Measurements from ENCODE around the gene LHX4. TPM values are rescaled to one million over a fixed set of nuclear protein-coding genes. Genes with fewer than 3 reads are reported as not detected.

The LHX4 gene
- total and polyA plus RNA-seq, 4 donors, result under 0.01 to 0.19 (median 0.05) TPM

GRCh38 chr1:180187626-180188025 is 42.4 kb upstream of the LHX4 start:
- Histone ChIP-seq H3K4me1 (ENCODE audit: control insufficient read depth in 4 of 4, insufficient read depth in 4 of 4, low read length in 3 of 4) (no peaks in the 10 kb centered on the region), H3K4me3 (ENCODE audit: low read depth in 1 of 3, low read length in 3 of 3) (no peak overlapping the region), H3K36me3 (ENCODE audit: control insufficient read depth in 4 of 4, insufficient read depth in 3 of 4, low read depth in 1 of 4, low read length in 3 of 4) (peaks cover 0 to 6% (median 3%) of the 10 kb centered on the region in 4 donors), H3K27ac (ENCODE audit: low read depth in 1 of 2, low read length in 2 of 2) (no peak overlapping the region), H3K9ac (ENCODE audit: low read depth in 1 of 2, low read length in 2 of 2) (no peak overlapping the region), H3K9me3 (ENCODE audit: control insufficient read depth in 4 of 4, low read length in 3 of 4) (no peaks in the 10 kb centered on the region), H3K27me3 (ENCODE audit: control insufficient read depth in 4 of 4, insufficient read depth in 4 of 4, low read length in 3 of 4) (no peaks in the 10 kb centered on the region)
- 82% methylated on average over 5 of the region's 5 CpGs for WGBS
- no peak for DNase-seq (ENCODE audit: low spot score)
- TF ChIP-seq TAF1 (conservative IDR thresholded peaks at IDR 0.05) (no peak), MAX (IDR thresholded peaks at IDR 0.05) (no peak), FOXA2 (IDR thresholded peaks at IDR 0.05) (no peak), GABPA (IDR thresholded peaks at IDR 0.05 in 1 of 2, conservative IDR thresholded peaks at IDR 0.05 in 1 of 2) (no peak), FOXA1 (IDR thresholded peaks at IDR 0.05) (no peak), EGR1 (IDR thresholded peaks at IDR 0.05; ENCODE audit: low read depth in 2 of 2) (no peak), RAD21 (IDR thresholded peaks at IDR 0.05) (no peak), ATF3 (IDR thresholded peaks at IDR 0.05) (no peak), JUND (IDR thresholded peaks at IDR 0.05) (no peak), YY1 (IDR thresholded peaks at IDR 0.05) (no peak), NR2F2 (IDR thresholded peaks at IDR 0.05) (no peak), HNF4A (conservative IDR thresholded peaks at IDR 0.05) (no peak), RXRA (IDR thresholded peaks at IDR 0.05) (no peak), HNF4G (IDR thresholded peaks at IDR 0.05) (no peak)
- TF ChIP-seq, protein P1, sequence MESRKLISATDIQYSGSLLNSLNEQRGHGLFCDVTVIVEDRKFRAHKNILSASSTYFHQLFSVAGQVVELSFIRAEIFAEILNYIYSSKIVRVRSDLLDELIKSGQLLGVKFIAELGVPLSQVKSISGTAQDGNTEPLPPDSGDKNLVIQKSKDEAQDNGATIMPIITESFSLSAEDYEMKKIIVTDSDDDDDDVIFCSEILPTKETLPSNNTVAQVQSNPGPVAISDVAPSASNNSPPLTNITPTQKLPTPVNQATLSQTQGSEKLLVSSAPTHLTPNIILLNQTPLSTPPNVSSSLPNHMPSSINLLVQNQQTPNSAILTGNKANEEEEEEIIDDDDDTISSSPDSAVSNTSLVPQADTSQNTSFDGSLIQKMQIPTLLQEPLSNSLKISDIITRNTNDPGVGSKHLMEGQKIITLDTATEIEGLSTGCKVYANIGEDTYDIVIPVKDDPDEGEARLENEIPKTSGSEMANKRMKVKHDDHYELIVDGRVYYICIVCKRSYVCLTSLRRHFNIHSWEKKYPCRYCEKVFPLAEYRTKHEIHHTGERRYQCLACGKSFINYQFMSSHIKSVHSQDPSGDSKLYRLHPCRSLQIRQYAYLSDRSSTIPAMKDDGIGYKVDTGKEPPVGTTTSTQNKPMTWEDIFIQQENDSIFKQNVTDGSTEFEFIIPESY (IDR thresholded peaks at IDR 0.05), result no peak
- TF ChIP-seq, protein P2, sequence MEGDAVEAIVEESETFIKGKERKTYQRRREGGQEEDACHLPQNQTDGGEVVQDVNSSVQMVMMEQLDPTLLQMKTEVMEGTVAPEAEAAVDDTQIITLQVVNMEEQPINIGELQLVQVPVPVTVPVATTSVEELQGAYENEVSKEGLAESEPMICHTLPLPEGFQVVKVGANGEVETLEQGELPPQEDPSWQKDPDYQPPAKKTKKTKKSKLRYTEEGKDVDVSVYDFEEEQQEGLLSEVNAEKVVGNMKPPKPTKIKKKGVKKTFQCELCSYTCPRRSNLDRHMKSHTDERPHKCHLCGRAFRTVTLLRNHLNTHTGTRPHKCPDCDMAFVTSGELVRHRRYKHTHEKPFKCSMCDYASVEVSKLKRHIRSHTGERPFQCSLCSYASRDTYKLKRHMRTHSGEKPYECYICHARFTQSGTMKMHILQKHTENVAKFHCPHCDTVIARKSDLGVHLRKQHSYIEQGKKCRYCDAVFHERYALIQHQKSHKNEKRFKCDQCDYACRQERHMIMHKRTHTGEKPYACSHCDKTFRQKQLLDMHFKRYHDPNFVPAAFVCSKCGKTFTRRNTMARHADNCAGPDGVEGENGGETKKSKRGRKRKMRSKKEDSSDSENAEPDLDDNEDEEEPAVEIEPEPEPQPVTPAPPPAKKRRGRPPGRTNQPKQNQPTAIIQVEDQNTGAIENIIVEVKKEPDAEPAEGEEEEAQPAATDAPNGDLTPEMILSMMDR (IDR thresholded peaks at IDR 0.05; ENCODE audit: low read depth, low read length, missing input control), result no peak

- WGBS, result 31% methylated on average over 8 of the region's 8 CpGs
- H3K4me1 ChIP-seq (ENCODE audit: control insufficient read depth in 4 of 4, insufficient read depth in 4 of 4, low read length in 3 of 4), result no peaks in the 10 kb centered on the region
- peaks cover 0 to 6% (median 3%) of the 10 kb centered on the region in 4 donors for H3K36me3 ChIP-seq (ENCODE audit: control insufficient read depth in 4 of 4, insufficient read depth in 3 of 4, low read depth in 1 of 4, low read length in 3 of 4)
- no peaks in the 10 kb centered on the region for H3K27me3 ChIP-seq (ENCODE audit: control insufficient read depth in 4 of 4, insufficient read depth in 4 of 4, low read length in 3 of 4)
- H3K9me3 ChIP-seq (ENCODE audit: control insufficient read depth in 4 of 4, low read length in 3 of 4), result no peaks in the 10 kb centered on the region
- H3K4me3 ChIP-seq (ENCODE audit: low read depth in 1 of 3, low read length in 3 of 3), result no peak overlapping the region
- TF ChIP-seq FOXA2 (IDR thresholded peaks at IDR 0.05) (no peak), YY1 (IDR thresholded peaks at IDR 0.05) (no peak), GABPA (IDR thresholded peaks at IDR 0.05 in 1 of 2, conservative IDR thresholded peaks at IDR 0.05 in 1 of 2) (no peak), FOXA1 (IDR thresholded peaks at IDR 0.05) (no peak), RAD21 (IDR thresholded peaks at IDR 0.05) (peak; percentile 87 to 96), SP1 (IDR thresholded peaks at IDR 0.05) (no peak), ATF3 (IDR thresholded peaks at IDR 0.05) (no peak)
- TF ChIP-seq, protein P2 (IDR thresholded peaks at IDR 0.05; ENCODE audit: low read depth, low read length, missing input control), result peak; percentile 76
- TF ChIP-seq, protein P3, sequence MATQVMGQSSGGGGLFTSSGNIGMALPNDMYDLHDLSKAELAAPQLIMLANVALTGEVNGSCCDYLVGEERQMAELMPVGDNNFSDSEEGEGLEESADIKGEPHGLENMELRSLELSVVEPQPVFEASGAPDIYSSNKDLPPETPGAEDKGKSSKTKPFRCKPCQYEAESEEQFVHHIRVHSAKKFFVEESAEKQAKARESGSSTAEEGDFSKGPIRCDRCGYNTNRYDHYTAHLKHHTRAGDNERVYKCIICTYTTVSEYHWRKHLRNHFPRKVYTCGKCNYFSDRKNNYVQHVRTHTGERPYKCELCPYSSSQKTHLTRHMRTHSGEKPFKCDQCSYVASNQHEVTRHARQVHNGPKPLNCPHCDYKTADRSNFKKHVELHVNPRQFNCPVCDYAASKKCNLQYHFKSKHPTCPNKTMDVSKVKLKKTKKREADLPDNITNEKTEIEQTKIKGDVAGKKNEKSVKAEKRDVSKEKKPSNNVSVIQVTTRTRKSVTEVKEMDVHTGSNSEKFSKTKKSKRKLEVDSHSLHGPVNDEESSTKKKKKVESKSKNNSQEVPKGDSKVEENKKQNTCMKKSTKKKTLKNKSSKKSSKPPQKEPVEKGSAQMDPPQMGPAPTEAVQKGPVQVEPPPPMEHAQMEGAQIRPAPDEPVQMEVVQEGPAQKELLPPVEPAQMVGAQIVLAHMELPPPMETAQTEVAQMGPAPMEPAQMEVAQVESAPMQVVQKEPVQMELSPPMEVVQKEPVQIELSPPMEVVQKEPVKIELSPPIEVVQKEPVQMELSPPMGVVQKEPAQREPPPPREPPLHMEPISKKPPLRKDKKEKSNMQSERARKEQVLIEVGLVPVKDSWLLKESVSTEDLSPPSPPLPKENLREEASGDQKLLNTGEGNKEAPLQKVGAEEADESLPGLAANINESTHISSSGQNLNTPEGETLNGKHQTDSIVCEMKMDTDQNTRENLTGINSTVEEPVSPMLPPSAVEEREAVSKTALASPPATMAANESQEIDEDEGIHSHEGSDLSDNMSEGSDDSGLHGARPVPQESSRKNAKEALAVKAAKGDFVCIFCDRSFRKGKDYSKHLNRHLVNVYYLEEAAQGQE (IDR thresholded peaks at IDR 0.05), result no peak
- peak; percentile 59 for DNase-seq (ENCODE audit: low spot score)
- no peak overlapping the region for H3K27ac ChIP-seq (ENCODE audit: low read depth in 1 of 2, low read length in 2 of 2)
- H3K9ac ChIP-seq (ENCODE audit: low read depth in 1 of 2, low read length in 2 of 2), result no peak overlapping the region
These were observed 42.0 kb upstream of the LHX4 start for GRCh38 chr1:180188091-180188506.

Measured in liver (tissue), 9 donors.